HG02970 (cell line): ENCODE results near the gene TRPC4.
"Not testable (repeated sequence)": the region's sequence is repeated elsewhere in the genome, so short reads cannot be mapped to it uniquely, and the experiment has no call there.

Source experiments
- ATAC-seq: cut with Tn5 transposase; IDR thresholded peaks from one replicate; pipeline ENCODE4 v1.9.1; 2021; ENCODE audit warnings: mild to moderate bottlenecking, moderate library complexity, moderate number of reproducible peaks; ENCODE audit not compliant: unreplicated experiment, low FRiP score

Gene TRPC4

GRCh38 chr13:37835392-37835791, 34.2 kb downstream of the TRPC4 start:
- no peak for ATAC-seq

GRCh38 chr13:37833411-37833810, 36.2 kb downstream of the TRPC4 start:
- no peak for ATAC-seq

GRCh38 chr13:37816276-37816675, 53.3 kb downstream of the TRPC4 start:
- ATAC-seq, result no peak

GRCh38 chr13:37811441-37811840, 58.1 kb downstream of the TRPC4 start:
- no peak for ATAC-seq

- no peak for ATAC-seq
Observed at GRCh38 chr13:37806666-37807065, 62.9 kb downstream of the TRPC4 start.

- no peak for ATAC-seq
Observed at GRCh38 chr13:37797631-37798030, 71.9 kb downstream of the TRPC4 start.

- not testable (repeated sequence) for ATAC-seq
Observed at GRCh38 chr13:37796795-37797194, 72.8 kb downstream of the TRPC4 start.

- ATAC-seq, result no peak
Observed at GRCh38 chr13:37795326-37795725, 74.2 kb downstream of the TRPC4 start.

GRCh38 chr13:37791699-37792098, 77.9 kb downstream of the TRPC4 start:
- no peak for ATAC-seq

- no peak for ATAC-seq
Observed at GRCh38 chr13:37788346-37788745, 81.2 kb downstream of the TRPC4 start.

GRCh38 chr13:37777676-37778075, 91.9 kb downstream of the TRPC4 start:
- ATAC-seq, result no peak

- ATAC-seq, result no peak
Observed at GRCh38 chr13:37775871-37776270, 93.7 kb downstream of the TRPC4 start.

GRCh38 chr13:37772644-37773043, 96.9 kb downstream of the TRPC4 start:
- no peak for ATAC-seq

- no peak for ATAC-seq
Observed at GRCh38 chr13:37769545-37769944, 100.0 kb downstream of the TRPC4 start.

- no peak for ATAC-seq
Observed at GRCh38 chr13:37769078-37769477, 100.5 kb downstream of the TRPC4 start.

GRCh38 chr13:37766502-37766901, 103.1 kb downstream of the TRPC4 start:
- ATAC-seq, result no peak

- no peak for ATAC-seq
Observed at GRCh38 chr13:37755349-37755748, 114.2 kb downstream of the TRPC4 start.

GRCh38 chr13:37753776-37754175, 115.8 kb downstream of the TRPC4 start:
- ATAC-seq, result no peak

GRCh38 chr13:37752146-37752545, 117.4 kb downstream of the TRPC4 start:
- no peak for ATAC-seq

- no peak for ATAC-seq
Observed at GRCh38 chr13:37751025-37751424, 118.5 kb downstream of the TRPC4 start.

GRCh38 chr13:37748913-37749312, 120.7 kb downstream of the TRPC4 start:
- no peak for ATAC-seq

GRCh38 chr13:37747071-37747612, 122.4 kb downstream of the TRPC4 start:
- ATAC-seq, result no peak

- ATAC-seq, result no peak
Observed at GRCh38 chr13:37741536-37741935, 128.0 kb downstream of the TRPC4 start.
